Suprapubic skin (tissue), 4 donors: Measurements from ENCODE around the gene SPIRE1. TPM values are rescaled to one million over a fixed set of nuclear protein-coding genes. Genes with fewer than 3 reads are reported as not detected.

ENCODE experiments used
- DNase-seq, 2 donors: peaks; one replicate each; pipeline ENCODE4 v3.0.0-alpha.2; 2019; ENCODE audit warnings: low spot score in 2 of 2
- H3K27ac ChIP-seq: fragments of 200-600 bp; sonication (generic); one replicate; pipeline ENCODE4 v1.5.1; 2019
- H3K27me3 ChIP-seq: fragments of 200-600 bp; sonication (generic); one replicate; pipeline ENCODE4 v1.5.1; 2019
- H3K36me3 ChIP-seq: fragments of 200-600 bp; sonication (generic); one replicate; pipeline ENCODE4 v1.5.1; 2019
- H3K4me1 ChIP-seq: fragments of 200-600 bp; sonication (generic); one replicate; pipeline ENCODE4 v1.5.1; 2019
- H3K4me3 ChIP-seq: fragments of 200-600 bp; sonication (generic); one replicate; pipeline ENCODE4 v1.5.1; 2019; ENCODE audit warnings: mild to moderate bottlenecking
- H3K9me3 ChIP-seq: fragments of 200-600 bp; sonication (generic); one replicate; pipeline ENCODE4 v1.5.1; 2019
- EP300 ChIP-seq: sonication (generic); formaldehyde crosslinking; IDR thresholded peaks from one replicate; pipeline ENCODE4 v1.6.1; 2017; ENCODE audit warnings: antibody characterized with exemption
- POLR2A ChIP-seq, 2 donors: fragments of 450-650 bp; IDR thresholded peaks; one replicate each; pipeline ENCODE4 v1.6.1; 2017; ENCODE audit warnings: antibody characterized with exemption in 2 of 2, mild to moderate bottlenecking in 2 of 2, moderate library complexity in 2 of 2
- POLR2AphosphoS5 ChIP-seq, 3 donors: sonication (generic); formaldehyde crosslinking; IDR thresholded peaks; one replicate each; pipeline ENCODE4 v1.6.1; 2017; ENCODE audit warnings: antibody characterized with exemption in 3 of 3
- WGBS: methylation state at CpG from one replicate; pipeline ENCODE4 v1.1.5; 2018; 5-methylcytosine and 5-hydroxymethylcytosine counted together
- total RNA-seq, 4 donors: library from RNA; depleted of rRNA; stranded (reverse); fragments of >200 nt; gene quantifications; one replicate each; pipeline ENCODE4 v1.1.0, GENCODE V29; 2016
- TF ChIP-seq, protein P1 (sequence below), 2 donors: fragments of 200-600 bp in 1 of 2; fragments of 450-650 bp in 1 of 2; sonication (generic) in 1 of 2; IDR thresholded peaks; one replicate each; pipeline ENCODE4 v1.5.1; 2016 to 2019; ENCODE audit warnings: antibody characterized with exemption in 2 of 2, mild to moderate bottlenecking in 1 of 2, moderate library complexity in 1 of 2

The SPIRE1 gene
- total RNA-seq, 4 donors from 2014 or later = 21.7 to 42.8 (median 25.2) TPM

DNA sequence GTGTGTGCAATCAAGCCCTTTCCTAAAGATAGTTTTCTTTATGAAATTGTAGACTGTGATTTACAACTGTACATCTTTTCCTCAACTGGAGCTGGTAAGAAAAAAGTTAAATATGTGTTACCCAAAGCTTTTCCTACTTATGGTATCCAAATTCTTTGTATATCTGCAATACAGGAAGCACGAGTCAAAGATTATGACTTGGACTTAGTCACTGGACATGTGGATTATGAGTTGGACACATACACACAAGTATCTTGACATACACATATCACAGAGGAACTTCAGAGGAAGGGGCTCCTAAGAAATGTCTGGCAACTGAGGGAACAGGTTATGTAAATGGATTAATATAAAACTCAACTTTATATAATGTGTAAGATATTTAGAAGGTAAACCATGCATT is 215.0 kb downstream of the SPIRE1 start:
- H3K9me3 ChIP-seq = peaks cover 11% of the 10 kb centered on the region
- no peaks in the 10 kb centered on the region for H3K4me1 ChIP-seq
- no peak overlapping the region for H3K4me3 ChIP-seq
- H3K27ac ChIP-seq = no peak overlapping the region
- TF ChIP-seq EP300 (no peak), POLR2AphosphoS5 (IDR thresholded peaks at IDR 0.05) (no peak), POLR2A (IDR thresholded peaks at IDR 0.05) (no peak)
- TF ChIP-seq, protein P1, sequence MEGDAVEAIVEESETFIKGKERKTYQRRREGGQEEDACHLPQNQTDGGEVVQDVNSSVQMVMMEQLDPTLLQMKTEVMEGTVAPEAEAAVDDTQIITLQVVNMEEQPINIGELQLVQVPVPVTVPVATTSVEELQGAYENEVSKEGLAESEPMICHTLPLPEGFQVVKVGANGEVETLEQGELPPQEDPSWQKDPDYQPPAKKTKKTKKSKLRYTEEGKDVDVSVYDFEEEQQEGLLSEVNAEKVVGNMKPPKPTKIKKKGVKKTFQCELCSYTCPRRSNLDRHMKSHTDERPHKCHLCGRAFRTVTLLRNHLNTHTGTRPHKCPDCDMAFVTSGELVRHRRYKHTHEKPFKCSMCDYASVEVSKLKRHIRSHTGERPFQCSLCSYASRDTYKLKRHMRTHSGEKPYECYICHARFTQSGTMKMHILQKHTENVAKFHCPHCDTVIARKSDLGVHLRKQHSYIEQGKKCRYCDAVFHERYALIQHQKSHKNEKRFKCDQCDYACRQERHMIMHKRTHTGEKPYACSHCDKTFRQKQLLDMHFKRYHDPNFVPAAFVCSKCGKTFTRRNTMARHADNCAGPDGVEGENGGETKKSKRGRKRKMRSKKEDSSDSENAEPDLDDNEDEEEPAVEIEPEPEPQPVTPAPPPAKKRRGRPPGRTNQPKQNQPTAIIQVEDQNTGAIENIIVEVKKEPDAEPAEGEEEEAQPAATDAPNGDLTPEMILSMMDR (IDR thresholded peaks at IDR 0.05) = no peak
- 97% methylated on average over 1 of the region's 1 CpG for WGBS
- H3K27me3 ChIP-seq = no peaks in the 10 kb centered on the region
- no peak for DNase-seq
- peaks cover 24% of the 10 kb centered on the region for H3K36me3 ChIP-seq

- WGBS = 72% methylated on average over 12 of the region's 12 CpGs
- Histone ChIP-seq H3K27me3 (no peaks in the 10 kb centered on the region), H3K9me3 (peaks cover 11% of the 10 kb centered on the region), H3K4me3 (no peak overlapping the region), H3K4me1 (no peaks in the 10 kb centered on the region), H3K27ac (no peak overlapping the region), H3K36me3 (peaks cover 21% of the 10 kb centered on the region)
- TF ChIP-seq, protein P1 (IDR thresholded peaks at IDR 0.05) = no peak
- TF ChIP-seq POLR2AphosphoS5 (IDR thresholded peaks at IDR 0.05) (no peak), EP300 (no peak), POLR2A (IDR thresholded peaks at IDR 0.05) (no peak)
- peak in 1 of 2 donors; percentile 40 for DNase-seq
Observed at GRCh38 chr18:12441475-12442034, 216.4 kb downstream of the SPIRE1 start.

GRCh38 chr18:12438257-12438656 is 219.7 kb downstream of the SPIRE1 start:
- 89% methylated on average over 10 of the region's 10 CpGs for WGBS
- no peak overlapping the region for H3K4me3 ChIP-seq
- peak; percentile 19 to 44 for DNase-seq

DNA sequence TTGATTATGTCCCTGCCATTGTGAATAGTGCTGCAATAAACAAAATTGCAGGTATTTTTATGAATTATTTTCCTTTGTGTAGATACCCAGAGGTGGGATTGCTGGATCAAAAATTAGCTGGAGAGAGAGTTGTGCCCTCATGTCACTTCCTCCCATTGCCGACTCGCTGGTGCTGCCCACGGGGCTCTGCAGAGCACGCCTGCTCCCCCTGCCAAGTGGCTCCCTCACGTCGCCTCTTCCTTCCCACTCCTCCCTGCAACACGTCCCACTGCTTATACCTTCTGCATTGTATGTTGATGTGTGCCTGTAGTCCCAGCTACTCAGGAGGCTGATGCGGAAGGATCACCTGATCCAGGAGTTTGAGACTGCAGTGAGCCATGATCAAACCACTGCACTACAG is 222.0 kb downstream of the SPIRE1 start:
- no peaks in the 10 kb centered on the region for H3K4me1 ChIP-seq
- peaks cover 37% of the 10 kb centered on the region for H3K36me3 ChIP-seq
- no peaks in the 10 kb centered on the region for H3K9me3 ChIP-seq
- no peak overlapping the region for H3K4me3 ChIP-seq
- TF ChIP-seq POLR2AphosphoS5 (IDR thresholded peaks at IDR 0.05) (no peak), POLR2A (IDR thresholded peaks at IDR 0.05) (no peak), EP300 (no peak)
- TF ChIP-seq, protein P1 (IDR thresholded peaks at IDR 0.05) = no peak
- no peak for DNase-seq
- 88% methylated on average over 8 of the region's 8 CpGs for WGBS
- H3K27me3 ChIP-seq = no peaks in the 10 kb centered on the region
- no peak overlapping the region for H3K27ac ChIP-seq

More at GRCh38 chr18:12438257-12438656, 219.7 kb downstream of the SPIRE1 start:
- H3K27ac ChIP-seq = no peak overlapping the region
- H3K27me3 ChIP-seq = no peaks in the 10 kb centered on the region
- H3K4me1 ChIP-seq = no peaks in the 10 kb centered on the region
- TF ChIP-seq, protein P1 (IDR thresholded peaks at IDR 0.05) = no peak
- TF ChIP-seq POLR2AphosphoS5 (IDR thresholded peaks at IDR 0.05) = no peak
- no peak for TF ChIP-seq POLR2A (IDR thresholded peaks at IDR 0.05)
- TF ChIP-seq EP300 = no peak
- H3K9me3 ChIP-seq = no peaks in the 10 kb centered on the region
- peaks cover 15% of the 10 kb centered on the region for H3K36me3 ChIP-seq

DNA sequence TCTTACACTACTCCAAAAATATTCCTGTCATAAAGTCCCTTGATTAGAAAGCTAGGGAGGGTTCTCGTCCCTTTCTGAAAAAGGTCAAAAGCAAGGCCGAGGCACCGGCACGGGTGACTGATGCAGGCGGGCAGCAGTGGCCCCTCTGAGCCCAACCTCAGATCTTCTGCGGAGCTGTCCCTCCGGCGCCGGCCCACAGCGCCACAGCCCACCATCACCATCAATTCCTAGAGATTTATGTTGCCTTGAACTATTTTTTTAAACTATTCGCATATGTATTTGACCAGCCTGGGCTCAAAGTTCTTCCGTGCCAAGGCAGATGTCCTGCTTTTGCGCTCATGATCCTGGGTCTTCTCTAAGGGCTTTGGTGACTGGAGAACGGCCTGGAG is 223.4 kb downstream of the SPIRE1 start:
- 94% methylated on average over 14 of the region's 14 CpGs for WGBS
- H3K4me3 ChIP-seq = no peak overlapping the region
- peak in 1 of 2 donors; percentile 19 for DNase-seq
- peaks cover 37% of the 10 kb centered on the region for H3K36me3 ChIP-seq
- no peaks in the 10 kb centered on the region for H3K9me3 ChIP-seq
- no peaks in the 10 kb centered on the region for H3K27me3 ChIP-seq
- TF ChIP-seq EP300 (no peak), POLR2A (IDR thresholded peaks at IDR 0.05) (no peak), POLR2AphosphoS5 (IDR thresholded peaks at IDR 0.05) (no peak)
- TF ChIP-seq, protein P1 (IDR thresholded peaks at IDR 0.05) = no peak
- H3K27ac ChIP-seq = no peak overlapping the region
- no peaks in the 10 kb centered on the region for H3K4me1 ChIP-seq
